ENCODE measurements around the gene CA14.
"Not testable (repeated sequence)": the region's sequence is repeated elsewhere in the genome, so short reads cannot be mapped to it uniquely, and the experiment has no call there.

CA14 gene

DNA sequence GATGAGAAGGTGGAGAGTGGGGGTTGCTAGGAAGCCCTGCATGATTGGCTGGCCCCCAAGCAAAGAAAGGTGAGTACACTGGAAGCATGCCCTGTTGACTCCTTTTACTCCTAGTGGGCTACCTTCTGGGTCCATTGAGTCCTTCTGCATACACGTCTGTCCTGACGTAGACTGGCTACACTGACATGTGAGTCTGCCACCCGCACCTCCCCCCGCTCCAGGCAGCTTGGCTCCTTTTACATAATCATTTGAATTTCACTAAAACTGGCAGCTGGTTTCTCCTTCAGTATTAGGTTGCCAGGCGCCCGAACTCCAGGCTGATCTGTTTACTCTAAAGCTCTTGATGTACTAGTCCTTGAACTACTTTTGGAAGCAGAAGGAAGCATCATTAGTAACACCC is 44.8 kb downstream of the CA14 start:
- no peak for TF ChIP-seq JUND (IDR thresholded peaks at IDR 0.05; ENCODE audit: low read depth)
- in situ Hi-C loops (cut with HindIII; ENCODE audit: low pct_unique_long_range_greater_than_20kb, low sequenced_read_pairs) = no loop called here
- DNase-seq (ENCODE audit: low read depth in 1 of 2, low spot score in 1 of 2) = no peak

DNA sequence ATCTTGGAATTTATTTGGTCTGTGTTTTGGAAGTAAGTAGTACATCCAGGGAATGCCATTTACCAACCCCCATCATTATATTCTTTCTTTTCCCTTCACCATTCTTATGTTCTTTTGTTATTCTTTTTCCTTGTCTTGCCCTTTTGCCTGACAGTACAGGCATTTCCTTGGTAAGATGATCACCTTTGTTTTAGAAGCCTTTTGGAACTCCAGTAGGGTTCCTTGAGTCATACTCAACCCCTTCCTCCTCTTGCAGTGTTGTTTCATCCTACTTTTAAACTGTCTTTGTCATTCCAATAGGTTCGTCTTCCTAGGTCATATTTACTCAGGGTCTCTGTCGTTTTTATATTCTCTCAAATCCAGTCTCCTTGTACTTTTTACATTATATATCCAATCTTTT is 45.3 kb downstream of the CA14 start:
- TF ChIP-seq JUND (IDR thresholded peaks at IDR 0.05; ENCODE audit: low read depth) = no peak
- no peak for DNase-seq (ENCODE audit: low read depth in 1 of 2, low spot score in 1 of 2)
- in situ Hi-C loops (cut with HindIII; ENCODE audit: low pct_unique_long_range_greater_than_20kb, low sequenced_read_pairs) = no loop called here

DNA sequence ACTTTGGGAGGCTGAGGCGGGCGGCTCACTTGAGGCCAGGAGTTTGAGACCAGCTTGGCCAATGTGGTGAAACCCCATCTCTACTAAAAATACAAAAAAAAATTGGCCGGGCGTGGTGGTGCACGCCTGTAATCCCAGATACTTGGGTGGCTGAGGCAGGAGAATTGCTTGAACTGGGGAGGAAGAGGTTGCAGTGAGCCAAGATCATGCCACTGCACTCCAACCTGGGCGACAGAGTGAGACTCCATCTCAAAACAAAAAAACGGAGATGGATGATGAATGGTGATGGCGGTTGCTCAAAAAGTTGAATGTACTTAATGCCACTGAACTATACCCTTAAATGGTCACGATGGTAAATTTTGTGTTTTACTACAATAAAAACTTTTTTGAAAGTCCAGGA is 51.0 kb downstream of the CA14 start:
- DNase-seq (ENCODE audit: low read depth in 1 of 2, low spot score in 1 of 2); in situ Hi-C loops (cut with HindIII; ENCODE audit: low pct_unique_long_range_greater_than_20kb, low sequenced_read_pairs): not testable (repeated sequence)

DNA sequence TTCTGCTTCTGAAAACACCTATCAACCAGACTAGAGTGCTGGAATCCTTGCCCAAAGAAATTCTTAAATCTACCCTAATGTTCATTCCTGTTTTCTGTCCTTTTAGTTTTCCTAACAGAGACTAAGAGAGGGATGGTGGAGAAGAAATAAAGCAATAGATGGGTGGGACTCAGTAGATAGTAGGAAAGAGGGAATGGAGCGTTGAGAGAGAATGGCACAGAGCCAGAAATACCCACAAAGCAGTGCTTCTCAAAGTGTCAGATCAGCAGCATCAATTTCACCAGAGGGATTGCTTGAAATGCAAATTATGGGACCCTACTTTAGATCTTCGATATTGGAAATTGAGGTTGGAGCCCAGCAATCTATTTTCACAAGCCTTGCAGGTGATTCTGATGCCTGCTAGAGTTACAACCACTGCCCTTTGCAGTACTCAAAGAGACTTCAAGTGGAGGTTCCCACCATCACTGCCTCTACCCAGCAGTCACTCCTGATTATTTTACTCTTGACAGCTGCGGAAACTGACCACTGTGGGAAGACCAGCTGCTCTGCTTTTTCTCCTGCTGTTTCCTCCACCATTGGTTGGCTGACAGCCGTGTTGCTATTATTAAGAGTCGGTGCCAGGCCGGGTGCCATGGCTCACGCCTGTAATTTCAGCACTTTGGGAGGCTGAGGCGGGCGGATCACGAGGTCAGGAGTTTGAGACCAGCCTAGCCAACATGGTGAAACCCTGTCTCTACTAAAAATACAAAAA is 52.4 kb downstream of the CA14 start:
- no peak for DNase-seq (ENCODE audit: low read depth in 1 of 2, low spot score in 1 of 2)
- no peak for TF ChIP-seq JUND (IDR thresholded peaks at IDR 0.05; ENCODE audit: low read depth)
- in situ Hi-C loops (cut with HindIII; ENCODE audit: low pct_unique_long_range_greater_than_20kb, low sequenced_read_pairs) = no loop called here

DNA sequence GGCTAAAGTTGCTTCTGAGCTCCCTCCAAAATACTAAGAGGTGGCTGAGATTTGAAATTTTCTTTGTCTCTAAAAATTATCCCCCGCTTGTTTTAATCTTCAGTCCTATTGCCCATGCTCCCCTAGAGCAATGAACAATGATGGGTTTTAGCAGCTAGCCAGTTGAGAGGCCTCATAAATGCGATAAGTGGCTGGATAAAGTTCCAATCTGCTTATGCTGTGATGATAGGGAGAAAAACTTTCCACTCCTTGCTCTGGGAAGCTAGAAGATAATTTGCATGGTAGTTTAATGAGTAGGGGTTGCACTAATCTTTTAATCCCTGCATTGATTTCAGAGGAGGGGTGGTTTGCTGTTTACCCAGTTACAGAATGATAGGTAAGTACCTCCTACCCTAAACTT is 54.2 kb downstream of the CA14 start:
- in situ Hi-C loops (cut with HindIII; ENCODE audit: low pct_unique_long_range_greater_than_20kb, low sequenced_read_pairs) = no loop called here
- TF ChIP-seq JUND (IDR thresholded peaks at IDR 0.05; ENCODE audit: low read depth) = no peak
- no peak for DNase-seq (ENCODE audit: low read depth in 1 of 2, low spot score in 1 of 2)
